Activated gamma-delta T cell treated with Interleukin-2 at 50 U/mL for 16 hours (primary cell): ENCODE measurements around the gene CILP2.

Experiments used
- DNase-seq: peaks from one replicate; pipeline ENCODE4 v3.0.0-alpha.2; 2020

Gene CILP2

GRCh38 chr19:19531951-19532805, 5.9 kb upstream of the CILP2 start:
- peak; percentile 89 for DNase-seq

- no peak for DNase-seq
Observed at GRCh38 chr19:19532806-19533701, 5.0 kb upstream of the CILP2 start.

DNA sequence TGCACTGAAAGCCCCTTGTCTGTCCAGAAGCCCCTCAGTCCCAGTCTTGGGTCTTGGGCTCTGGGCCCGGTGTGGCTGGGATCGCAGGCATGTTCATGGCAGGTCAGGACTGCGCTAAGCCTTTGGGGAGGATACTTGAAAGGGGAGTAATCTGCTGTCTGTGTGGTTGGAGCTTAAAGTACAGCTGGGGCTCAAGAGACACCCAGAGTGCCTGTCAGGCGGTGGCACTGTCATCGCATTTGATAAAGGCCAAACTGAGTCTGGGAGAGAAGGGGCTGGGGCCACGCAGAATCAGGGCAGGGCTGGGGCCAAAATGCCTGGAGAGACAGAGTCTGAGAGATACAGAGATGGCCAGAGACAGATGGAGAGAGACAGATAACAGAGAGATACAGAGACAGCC, 4.2 kb upstream of the CILP2 start:
- no peak for DNase-seq

DNA sequence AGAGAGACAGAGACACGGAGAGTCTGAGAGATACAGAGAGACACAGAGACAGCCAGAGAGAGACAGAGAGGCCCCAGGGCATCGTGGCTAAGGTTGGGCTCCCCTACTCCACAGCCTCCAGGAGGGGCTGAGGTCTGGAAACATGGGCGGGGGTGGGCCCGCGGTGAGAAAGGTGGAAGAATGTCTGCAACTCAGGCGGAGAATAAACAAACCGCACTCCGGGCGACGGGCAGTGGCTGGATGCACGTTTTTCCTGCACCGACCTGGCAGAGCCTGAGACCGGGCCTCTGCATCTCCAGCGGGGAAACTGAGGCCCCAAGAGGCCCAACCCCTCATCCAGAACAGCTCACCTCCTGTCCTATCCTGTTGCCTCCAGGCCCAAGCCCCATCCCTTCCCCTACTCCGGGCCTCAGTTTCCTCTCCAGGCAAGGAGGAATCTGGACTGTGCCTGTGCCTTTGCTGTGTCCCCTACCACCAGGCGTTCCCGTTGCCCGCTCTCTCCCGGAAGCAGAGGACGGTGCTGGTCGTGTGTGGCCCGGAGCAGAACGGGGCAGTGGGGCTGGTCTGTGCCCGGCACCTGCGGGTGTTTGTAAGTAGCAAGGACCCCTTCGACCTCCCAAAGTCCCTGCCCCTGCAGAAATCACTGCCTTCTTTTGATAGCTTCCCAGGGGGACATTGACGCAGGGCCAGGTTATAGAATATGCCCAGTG, 3.4 kb upstream of the CILP2 start:
- DNase-seq = no peak

- DNase-seq = no peak
Observed at GRCh38 chr19:19535311-19536191, 2.5 kb upstream of the CILP2 start.

GRCh38 chr19:19537075-19538048, 703 bp upstream of the CILP2 start:
- DNase-seq = no peak

DNA sequence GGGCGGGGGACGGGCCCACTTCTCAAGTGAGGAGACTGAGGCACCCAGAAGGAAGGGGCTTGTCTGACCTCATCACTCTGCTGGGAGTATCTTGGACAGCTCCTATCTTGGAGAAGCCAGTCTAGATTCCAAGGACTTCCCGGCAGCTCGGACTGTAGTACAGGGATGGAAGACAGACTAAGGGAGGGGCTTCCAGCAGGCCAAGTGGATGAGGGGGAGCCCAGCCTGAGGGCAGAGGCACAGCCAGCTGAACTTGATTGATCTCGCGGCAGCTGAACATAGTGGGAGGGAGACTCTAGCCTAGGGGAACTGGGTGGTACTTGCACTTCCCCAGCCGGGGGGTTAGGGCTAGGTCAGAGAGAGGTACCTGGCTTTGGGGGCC, 711 bp downstream of the CILP2 start:
- DNase-seq = no peak

DNA sequence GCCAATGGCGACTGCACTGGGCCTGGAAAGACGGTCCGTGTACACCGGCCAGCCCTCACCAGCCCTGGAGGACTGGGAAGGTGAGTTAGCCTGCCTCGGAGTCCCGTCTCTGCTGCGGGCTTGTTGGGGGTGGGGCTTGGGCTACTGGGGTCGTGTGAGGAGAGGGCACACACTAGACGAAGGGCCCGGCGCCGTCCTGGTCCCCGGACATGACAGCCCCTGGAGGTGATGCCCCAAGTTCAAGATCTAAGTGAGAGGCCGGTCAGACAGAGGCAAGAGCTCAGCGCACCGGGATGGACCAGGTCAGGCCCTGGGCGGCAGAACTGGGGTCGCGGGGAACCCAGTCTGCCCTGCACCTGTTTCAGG, 1.6 kb downstream of the CILP2 start:
- DNase-seq = no peak

DNA sequence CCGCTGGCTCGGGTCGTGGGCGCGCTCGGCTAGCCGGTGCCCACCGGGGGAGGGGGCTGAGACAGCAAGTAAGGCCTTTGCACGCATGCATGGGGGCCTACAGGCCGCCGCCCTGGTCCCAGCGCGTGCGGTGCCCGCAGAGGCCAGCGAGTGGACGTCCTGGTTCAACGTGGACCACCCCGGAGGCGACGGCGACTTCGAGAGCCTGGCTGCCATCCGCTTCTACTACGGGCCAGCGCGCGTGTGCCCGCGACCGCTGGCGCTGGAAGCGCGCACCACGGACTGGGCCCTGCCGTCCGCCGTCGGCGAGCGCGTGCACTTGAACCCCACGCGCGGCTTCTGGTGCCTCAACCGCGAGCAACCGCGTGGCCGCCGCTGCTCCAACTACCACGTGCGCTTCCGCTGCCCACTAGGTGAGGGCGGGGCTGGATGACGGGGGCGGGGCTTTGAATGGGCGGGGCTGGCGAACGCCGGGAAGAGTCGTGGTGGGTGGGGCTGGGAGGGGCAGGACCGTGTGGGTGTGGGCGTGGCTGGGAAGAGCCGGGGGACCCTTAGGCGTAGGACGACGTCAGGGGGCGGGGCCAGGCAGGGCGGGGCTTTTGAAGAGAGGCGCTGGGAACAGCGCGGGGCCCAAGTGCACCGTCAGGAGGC, 2.1 kb downstream of the CILP2 start:
- DNase-seq = peak; percentile 41

DNA sequence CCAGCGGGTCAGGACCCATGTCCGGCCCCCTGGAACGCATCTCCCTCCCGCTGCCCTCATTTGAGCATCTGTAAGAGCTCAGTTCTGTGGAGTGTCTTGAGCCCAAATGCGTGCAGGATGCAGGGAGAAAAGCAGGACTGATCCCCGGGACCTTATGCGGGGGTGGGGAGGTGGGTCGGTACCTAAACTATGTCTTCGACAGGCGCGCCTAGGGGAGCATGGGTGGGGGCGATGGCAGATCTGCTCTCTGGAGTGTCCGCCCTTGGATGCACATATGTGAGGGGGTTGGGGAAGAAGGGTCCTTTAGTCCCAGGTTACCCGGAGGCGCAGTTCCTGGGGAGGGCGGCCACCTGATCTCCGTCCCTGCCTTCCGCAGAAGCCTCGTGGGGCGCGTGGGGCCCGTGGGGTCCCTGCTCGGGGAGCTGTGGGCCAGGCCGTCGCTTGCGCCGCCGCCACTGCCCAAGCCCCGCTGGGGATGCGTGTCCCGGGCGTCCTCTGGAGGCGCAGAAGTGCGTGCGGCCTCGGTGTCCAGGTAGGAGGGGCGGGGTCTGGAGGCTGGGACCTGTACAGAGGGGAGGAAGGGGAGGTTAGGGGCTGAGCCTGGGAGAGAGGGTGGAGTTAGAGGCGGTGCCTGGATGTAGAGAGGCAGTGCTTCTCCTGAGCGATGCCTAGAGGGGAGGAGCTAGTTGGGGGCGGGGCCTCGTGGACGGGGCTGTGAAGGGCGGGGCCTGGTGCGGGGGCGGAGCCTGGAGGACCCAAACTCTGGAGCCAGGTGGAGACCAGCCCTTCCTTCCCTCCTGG, 2.9 kb downstream of the CILP2 start:
- peak; percentile 64 for DNase-seq

GRCh38 chr19:19541616-19542015, 3.6 kb downstream of the CILP2 start:
- no peak for DNase-seq

DNA sequence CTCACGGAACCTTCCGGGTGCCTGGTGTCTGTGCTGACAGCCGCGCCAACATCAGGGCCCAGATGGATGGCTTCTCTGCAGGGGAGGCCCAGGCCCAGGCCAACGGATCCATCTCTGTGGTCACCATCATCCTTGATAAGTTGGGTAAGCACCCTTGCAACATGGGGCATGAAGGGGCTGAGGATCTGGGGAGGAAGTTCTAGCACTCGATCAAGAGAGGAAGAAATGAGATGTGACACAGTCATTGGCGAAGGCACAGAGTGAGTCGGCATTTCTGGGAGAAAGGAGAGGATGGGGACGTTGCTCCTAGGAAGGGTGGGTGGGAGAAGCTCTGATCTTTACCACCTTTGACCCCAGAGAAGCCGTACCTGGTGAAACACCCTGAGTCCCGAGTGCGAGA, 4.4 kb downstream of the CILP2 start:
- DNase-seq = no peak

DNA sequence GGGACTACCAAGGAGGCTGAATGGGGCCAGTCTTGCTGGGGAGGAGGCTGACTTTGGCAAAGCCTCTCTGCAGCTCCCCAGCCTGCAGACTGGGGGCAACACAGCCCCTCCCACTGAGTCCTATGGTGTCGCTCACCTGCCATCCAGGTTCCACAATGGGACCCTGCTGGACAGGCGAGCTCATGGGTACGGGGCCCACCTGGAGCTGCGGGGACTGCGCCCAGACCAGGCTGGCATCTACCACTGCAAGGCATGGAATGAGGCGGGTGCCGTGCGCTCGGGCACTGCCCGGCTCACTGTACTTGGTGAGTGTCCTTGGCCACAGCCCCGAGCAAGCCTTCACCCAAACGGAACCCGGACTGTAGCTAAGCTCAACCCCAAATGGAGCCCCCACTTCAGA, 5.0 kb downstream of the CILP2 start:
- no peak for DNase-seq

DNA sequence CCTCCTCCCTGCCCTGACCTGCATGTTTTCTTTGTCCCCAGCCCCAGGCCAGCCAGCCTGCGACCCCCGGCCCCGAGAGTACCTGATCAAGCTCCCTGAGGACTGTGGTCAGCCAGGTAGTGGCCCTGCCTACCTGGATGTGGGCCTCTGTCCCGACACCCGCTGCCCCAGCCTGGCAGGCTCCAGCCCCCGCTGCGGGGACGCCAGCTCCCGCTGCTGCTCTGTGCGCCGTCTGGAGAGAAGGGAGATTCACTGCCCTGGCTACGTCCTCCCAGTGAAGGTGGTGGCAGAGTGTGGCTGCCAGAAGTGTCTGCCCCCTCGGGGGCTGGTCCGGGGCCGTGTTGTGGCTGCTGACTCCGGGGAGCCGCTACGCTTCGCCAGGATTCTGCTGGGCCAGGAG, 5.6 kb downstream of the CILP2 start:
- DNase-seq = no peak

- no peak for DNase-seq
Observed at GRCh38 chr19:19544257-19544953, 6.3 kb downstream of the CILP2 start.

GRCh38 chr19:19544954-19545591, 7.0 kb downstream of the CILP2 start:
- no peak for DNase-seq

DNA sequence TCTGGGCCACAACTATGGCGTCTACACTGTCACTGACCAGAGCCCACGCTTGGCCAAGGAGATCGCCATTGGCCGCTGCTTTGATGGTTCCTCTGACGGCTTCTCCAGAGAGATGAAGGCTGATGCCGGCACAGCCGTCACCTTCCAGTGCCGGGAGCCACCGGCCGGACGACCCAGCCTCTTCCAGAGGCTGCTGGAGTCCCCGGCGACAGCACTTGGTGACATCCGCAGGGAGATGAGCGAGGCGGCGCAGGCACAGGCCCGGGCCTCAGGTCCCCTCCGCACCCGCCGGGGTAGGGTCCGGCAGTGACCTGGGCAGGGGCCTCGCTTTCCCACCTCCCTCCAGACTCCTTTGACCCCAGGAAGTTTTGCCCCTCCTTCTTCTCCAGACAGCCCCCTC, 7.6 kb downstream of the CILP2 start:
- no peak for DNase-seq

DNA sequence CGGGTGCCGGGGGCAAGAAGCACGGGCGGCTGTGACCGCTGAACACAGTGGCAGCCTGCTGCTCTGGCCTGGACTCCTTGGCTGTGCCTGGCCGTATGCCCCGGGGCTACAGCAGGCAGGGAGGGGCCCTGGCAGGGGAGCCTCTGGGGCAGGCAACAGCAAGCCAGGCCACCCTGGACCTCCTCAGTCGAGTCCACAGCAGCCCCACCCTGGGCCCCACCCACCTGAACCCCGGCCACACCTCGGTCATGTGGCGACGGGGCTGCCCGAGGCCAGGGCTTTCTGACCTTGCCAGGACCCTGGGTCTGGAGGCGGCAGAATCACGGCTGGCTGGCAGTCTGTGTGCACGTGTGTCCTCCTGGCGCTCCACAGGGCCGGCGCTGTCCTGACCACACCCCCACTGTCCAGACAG, 8.7 kb downstream of the CILP2 start:
- no peak for DNase-seq
